ENCODE data around the gene DAAM1.

DNA sequence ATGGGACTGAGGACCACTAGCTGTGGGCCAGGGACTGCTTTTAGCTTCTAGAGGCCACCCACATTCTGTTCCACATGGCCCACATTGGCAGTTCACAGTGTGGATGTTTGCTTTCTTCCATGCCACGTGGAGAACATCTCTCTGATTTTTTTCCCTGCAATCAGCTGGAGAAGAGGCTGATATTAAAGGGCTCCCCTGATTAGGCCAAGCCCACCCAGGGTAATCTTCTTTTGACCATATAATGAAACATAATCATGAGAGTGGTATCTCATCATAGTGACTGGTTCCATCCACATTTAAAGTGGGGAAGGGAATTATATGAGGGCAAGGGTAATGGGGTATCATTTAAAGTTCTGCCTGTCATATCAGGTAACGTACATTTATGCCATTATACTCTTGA is 15.8 kb downstream of the DAAM1 start:
- TF ChIP-seq, protein P1, sequence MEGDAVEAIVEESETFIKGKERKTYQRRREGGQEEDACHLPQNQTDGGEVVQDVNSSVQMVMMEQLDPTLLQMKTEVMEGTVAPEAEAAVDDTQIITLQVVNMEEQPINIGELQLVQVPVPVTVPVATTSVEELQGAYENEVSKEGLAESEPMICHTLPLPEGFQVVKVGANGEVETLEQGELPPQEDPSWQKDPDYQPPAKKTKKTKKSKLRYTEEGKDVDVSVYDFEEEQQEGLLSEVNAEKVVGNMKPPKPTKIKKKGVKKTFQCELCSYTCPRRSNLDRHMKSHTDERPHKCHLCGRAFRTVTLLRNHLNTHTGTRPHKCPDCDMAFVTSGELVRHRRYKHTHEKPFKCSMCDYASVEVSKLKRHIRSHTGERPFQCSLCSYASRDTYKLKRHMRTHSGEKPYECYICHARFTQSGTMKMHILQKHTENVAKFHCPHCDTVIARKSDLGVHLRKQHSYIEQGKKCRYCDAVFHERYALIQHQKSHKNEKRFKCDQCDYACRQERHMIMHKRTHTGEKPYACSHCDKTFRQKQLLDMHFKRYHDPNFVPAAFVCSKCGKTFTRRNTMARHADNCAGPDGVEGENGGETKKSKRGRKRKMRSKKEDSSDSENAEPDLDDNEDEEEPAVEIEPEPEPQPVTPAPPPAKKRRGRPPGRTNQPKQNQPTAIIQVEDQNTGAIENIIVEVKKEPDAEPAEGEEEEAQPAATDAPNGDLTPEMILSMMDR (IDR thresholded peaks at IDR 0.05): no peak
- TF ChIP-seq POLR2AphosphoS5 (IDR thresholded peaks at IDR 0.05) (no peak), POLR2A (IDR thresholded peaks at IDR 0.05) (no peak)
